CD4-positive, alpha-beta memory T cell (primary cell): ENCODE results near the gene EXOC4. TPM values are rescaled to one million over a fixed set of nuclear protein-coding genes. Genes with fewer than 3 reads are reported as not detected.

Experiments
- CTCF ChIA-PET: fragments of 350-600 bp; sonication (Branson Sonifier 250); formaldehyde crosslinking; loops from one replicate; lab custom pipeline; 2021; ENCODE audit warnings: inconsistent platforms; ENCODE audit not compliant: partially characterized antibody; lab: Charles Lee
- POLR2A ChIA-PET: fragments of 350-600 bp; sonication (Branson Sonifier 250); formaldehyde crosslinking; loops from one replicate; lab custom pipeline; 2021; ENCODE audit not compliant: partially characterized antibody; lab: Charles Lee
- DNase-seq, 5 donors: peaks; one replicate each; pipeline versions ENCODE4 v3.0.0 to v3.0.0-alpha.2; 2020 to 2022; ENCODE audit warnings: mixed read lengths in 1 of 5
- H3K27ac ChIP-seq: one replicate; pipeline ENCODE4 v1.7.0; 2013; ENCODE audit warnings: low read depth, low read length
- H3K27me3 ChIP-seq: 2 replicates; pipeline ENCODE4 v1.7.0; 2013; ENCODE audit warnings: mild to moderate bottlenecking, low read length, moderate library complexity; ENCODE audit not compliant: insufficient read depth
- H3K36me3 ChIP-seq: 2 replicates; pipeline ENCODE4 v1.7.0; 2013; ENCODE audit warnings: mild to moderate bottlenecking, low read length, moderate library complexity; ENCODE audit not compliant: insufficient read depth
- H3K4me1 ChIP-seq: 2 replicates; pipeline ENCODE4 v1.7.0; 2013; ENCODE audit warnings: mild to moderate bottlenecking, low read length, moderate library complexity; ENCODE audit not compliant: insufficient read depth
- H3K4me3 ChIP-seq, 2 donors: one replicate each; pipeline ENCODE4 v1.7.0; 2013; ENCODE audit warnings: low read length in 2 of 2, mild to moderate bottlenecking in 1 of 2
- H3K9me3 ChIP-seq, 2 donors: one replicate each; pipeline ENCODE4 v1.7.0; 2013; ENCODE audit warnings: low read length in 2 of 2, control low read depth in 1 of 2; ENCODE audit not compliant: control insufficient read depth in 1 of 2
- H3K27ac Mint-ChIP-seq, 7 donors: one replicate each; pipeline ENCODE4 v1.8.0; 2020 to 2021; ENCODE audit warnings: mixed read lengths in 7 of 7, mild to moderate bottlenecking in 6 of 7, inconsistent platforms in 3 of 7, moderate library complexity in 3 of 7
- H3K27me3 Mint-ChIP-seq, 2 donors: one replicate each; pipeline ENCODE4 v1.8.0; 2020 to 2021; ENCODE audit warnings: mixed read lengths in 2 of 2
- H3K36me3 Mint-ChIP-seq, 2 donors: one replicate each; pipeline ENCODE4 v1.8.0; 2020 to 2021; ENCODE audit warnings: mixed read lengths in 2 of 2, inconsistent platforms in 1 of 2, mild to moderate bottlenecking in 1 of 2
- H3K4me1 Mint-ChIP-seq, 4 donors: one replicate each; pipeline ENCODE4 v1.8.0; 2020 to 2021; ENCODE audit warnings: mixed read lengths in 4 of 4, mild to moderate bottlenecking in 1 of 4
- H3K4me3 Mint-ChIP-seq, 8 donors: one replicate each; pipeline ENCODE4 v1.8.0; 2020 to 2021; ENCODE audit warnings: mixed read lengths in 8 of 8, mild to moderate bottlenecking in 7 of 8, moderate library complexity in 6 of 8, inconsistent platforms in 3 of 8
- H3K9me3 Mint-ChIP-seq, 8 donors: one replicate each; pipeline ENCODE4 v1.8.0; 2020 to 2021; ENCODE audit warnings: mixed read lengths in 8 of 8, mild to moderate bottlenecking in 5 of 8, inconsistent platforms in 3 of 8, moderate library complexity in 1 of 8
- intact Hi-C: fragments of 100-400 bp; cut with micrococcal nuclease; formaldehyde crosslinking; loops from one replicate; pipeline ENCODE4 v1.15.1; 2023
- polyA plus RNA-seq, 2 donors: library from polyadenylated mRNA; unstranded; fragments of 300-500 nt; fragmentation: Illumina TruSeq; gene quantifications; one replicate each; pipeline ENCODE4 v1.2.3, GENCODE V29; 2021
- total RNA-seq, 2 experiments: library from RNA; stranded (reverse); gene quantifications; one replicate each; pipeline ENCODE4 v1.2.3, GENCODE V29; 2021

EXOC4 gene
- total and polyA plus RNA-seq, 4 experiments from 2014 or later: 33.8 to 81.2 (median 58.1) TPM

DNA sequence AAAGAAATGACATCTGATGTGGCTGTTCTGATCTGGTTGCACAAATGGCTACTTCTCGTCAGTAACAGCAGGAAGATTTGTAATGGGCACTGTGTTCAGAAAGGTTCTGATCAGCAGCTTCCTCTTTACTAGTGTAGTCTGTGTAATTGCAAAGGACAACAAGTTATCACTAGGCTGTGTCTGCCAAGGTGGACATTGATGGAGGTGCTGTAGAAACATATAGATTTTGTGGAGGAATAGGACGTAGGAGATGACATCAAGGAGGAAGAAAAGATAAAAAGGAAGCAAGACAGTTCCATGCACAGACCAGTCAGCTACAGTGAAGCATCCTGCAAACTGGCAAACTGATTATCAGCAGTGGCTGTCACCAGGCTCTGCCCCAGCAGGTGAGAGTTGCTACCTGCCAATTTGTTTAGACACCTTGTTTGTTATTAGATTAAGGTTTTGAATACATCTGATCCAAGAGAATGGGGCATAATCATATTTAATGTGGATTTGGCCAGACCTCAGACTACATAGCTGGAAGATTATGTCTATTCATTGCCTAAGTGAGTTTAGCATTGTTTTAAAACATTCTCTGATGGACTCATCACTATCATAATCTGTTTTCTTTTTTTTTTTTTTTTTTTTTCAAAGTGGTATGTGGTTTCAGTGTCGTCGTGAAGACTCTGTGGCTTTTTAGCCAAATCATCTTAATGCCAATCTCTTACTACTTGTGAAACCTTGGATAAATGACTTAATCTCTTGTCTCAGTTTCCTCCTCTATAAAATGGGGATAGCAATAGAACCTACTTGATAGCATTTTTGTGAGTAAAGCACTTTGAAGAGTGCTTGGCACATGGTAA lies 456.4 kb downstream of the EXOC4 start:
- Mint-ChIP-seq H3K4me1 (peaks cover 0 to 4% (median 0%) of the 10 kb centered on the region in 4 donors), H3K4me3 (no peak overlapping the region), H3K9me3 (no peaks in the 10 kb centered on the region), H3K27me3 (no peaks in the 10 kb centered on the region), H3K36me3 (peaks cover 3 to 42% of the 10 kb centered on the region in 2 donors), H3K27ac (no peak overlapping the region)
- Histone ChIP-seq H3K9me3 (no peaks in the 10 kb centered on the region), H3K27ac (no peak overlapping the region), H3K36me3 (no peaks in the 10 kb centered on the region), H3K27me3 (no peaks in the 10 kb centered on the region), H3K4me3 (no peak overlapping the region), H3K4me1 (no peaks in the 10 kb centered on the region)
- ChIA-PET CTCF (no interaction called here), POLR2A (no interaction called here)
- no peak for DNase-seq
- intact Hi-C loops: no loop called here

DNA sequence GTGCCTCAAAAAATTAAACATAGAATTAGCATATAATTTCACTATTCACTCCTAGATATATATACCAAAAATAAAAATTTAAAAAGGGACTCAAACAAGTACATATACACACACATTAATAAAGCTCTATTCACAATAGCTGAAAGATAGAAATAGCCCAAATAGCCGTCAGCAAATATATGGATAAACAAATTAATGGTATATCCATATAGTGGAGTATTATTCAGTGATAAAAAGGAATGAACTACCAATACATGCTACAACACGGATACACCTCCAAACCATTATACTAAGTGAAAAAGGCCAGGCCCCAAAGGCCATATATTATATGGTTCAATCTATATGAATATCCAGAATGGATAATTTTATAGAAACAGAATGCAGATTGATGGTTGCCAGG lies 459.7 kb downstream of the EXOC4 start:
- H3K4me1 ChIP-seq: no peaks in the 10 kb centered on the region
- no peak for DNase-seq
- H3K4me3 Mint-ChIP-seq: no peak overlapping the region
- H3K9me3 Mint-ChIP-seq: no peaks in the 10 kb centered on the region
- H3K36me3 ChIP-seq: no peaks in the 10 kb centered on the region
- H3K27me3 Mint-ChIP-seq: no peaks in the 10 kb centered on the region
- ChIA-PET POLR2A (no interaction called here), CTCF (no interaction called here)
- H3K27me3 ChIP-seq: no peaks in the 10 kb centered on the region
- peaks cover 9 to 42% of the 10 kb centered on the region in 2 donors for H3K36me3 Mint-ChIP-seq
- no peak overlapping the region for H3K27ac Mint-ChIP-seq
- H3K9me3 ChIP-seq: no peaks in the 10 kb centered on the region
- H3K4me1 Mint-ChIP-seq: peaks cover 0 to 4% (median 0%) of the 10 kb centered on the region in 4 donors
- no peak overlapping the region for H3K27ac ChIP-seq
- no peak overlapping the region for H3K4me3 ChIP-seq
- intact Hi-C loops: no loop called here

DNA sequence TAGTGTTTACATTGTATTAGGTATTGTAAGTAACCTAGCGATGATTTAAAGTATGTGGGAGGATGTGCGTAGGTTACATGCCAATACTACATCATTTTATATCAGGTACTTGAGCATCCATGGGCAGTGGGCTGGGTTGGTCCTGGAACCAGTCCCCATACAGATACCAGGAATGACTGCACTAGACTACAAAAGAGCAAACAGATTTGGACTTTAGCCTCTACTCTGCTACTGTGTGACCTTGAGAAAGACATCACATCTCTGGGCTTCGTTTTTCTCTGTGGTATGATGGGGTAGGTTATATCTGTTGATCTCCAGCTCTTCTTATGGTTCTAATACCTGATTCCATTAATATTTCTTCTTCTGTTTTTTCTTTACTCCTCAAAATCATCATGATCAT lies 461.8 kb downstream of the EXOC4 start:
- Histone ChIP-seq H3K9me3 (no peaks in the 10 kb centered on the region), H3K4me3 (no peak overlapping the region), H3K27me3 (no peaks in the 10 kb centered on the region), H3K4me1 (no peaks in the 10 kb centered on the region), H3K36me3 (no peaks in the 10 kb centered on the region), H3K27ac (no peak overlapping the region)
- no peak for DNase-seq
- no peaks in the 10 kb centered on the region for H3K9me3 Mint-ChIP-seq
- peaks cover 0 to 3% (median 0%) of the 10 kb centered on the region in 4 donors for H3K4me1 Mint-ChIP-seq
- ChIA-PET POLR2A (no interaction called here), CTCF (no interaction called here)
- H3K27me3 Mint-ChIP-seq: no peaks in the 10 kb centered on the region
- H3K27ac Mint-ChIP-seq: no peak overlapping the region
- intact Hi-C loops: no loop called here
- H3K36me3 Mint-ChIP-seq: peaks cover 13 to 36% of the 10 kb centered on the region in 2 donors
- no peak overlapping the region for H3K4me3 Mint-ChIP-seq

DNA sequence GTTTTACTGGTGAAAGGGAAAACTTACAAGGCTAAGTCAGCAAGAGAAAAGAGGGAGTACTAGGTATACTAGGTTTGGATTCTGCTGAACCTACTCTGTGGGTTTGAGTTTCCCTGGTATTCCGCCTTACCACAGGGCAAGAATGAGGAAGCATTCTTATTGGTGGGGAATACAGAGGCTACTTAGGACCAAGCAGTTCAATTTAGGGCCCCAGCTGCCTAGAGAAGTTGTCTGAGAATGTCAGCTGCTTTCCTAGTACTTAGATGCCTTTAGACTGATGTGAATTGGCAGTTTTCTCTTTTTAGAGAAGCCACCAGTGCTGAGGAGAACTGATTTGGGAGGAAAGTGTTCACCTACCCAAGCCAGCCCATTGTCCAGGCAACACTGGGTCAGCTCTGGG lies 465.3 kb downstream of the EXOC4 start:
- no peak overlapping the region for H3K4me3 Mint-ChIP-seq
- POLR2A ChIA-PET: no interaction called here
- intact Hi-C loops: no loop called here
- Histone ChIP-seq H3K36me3 (no peaks in the 10 kb centered on the region), H3K4me3 (no peak overlapping the region), H3K27ac (no peak overlapping the region), H3K4me1 (no peaks in the 10 kb centered on the region), H3K9me3 (no peaks in the 10 kb centered on the region), H3K27me3 (no peaks in the 10 kb centered on the region)
- H3K36me3 Mint-ChIP-seq: peaks cover 10 to 25% of the 10 kb centered on the region in 2 donors
- H3K9me3 Mint-ChIP-seq: no peaks in the 10 kb centered on the region
- CTCF ChIA-PET: no interaction called here
- peaks cover 0 to 3% (median 0%) of the 10 kb centered on the region in 4 donors for H3K4me1 Mint-ChIP-seq
- no peak overlapping the region for H3K27ac Mint-ChIP-seq
- no peaks in the 10 kb centered on the region for H3K27me3 Mint-ChIP-seq
- DNase-seq: no peak

DNA sequence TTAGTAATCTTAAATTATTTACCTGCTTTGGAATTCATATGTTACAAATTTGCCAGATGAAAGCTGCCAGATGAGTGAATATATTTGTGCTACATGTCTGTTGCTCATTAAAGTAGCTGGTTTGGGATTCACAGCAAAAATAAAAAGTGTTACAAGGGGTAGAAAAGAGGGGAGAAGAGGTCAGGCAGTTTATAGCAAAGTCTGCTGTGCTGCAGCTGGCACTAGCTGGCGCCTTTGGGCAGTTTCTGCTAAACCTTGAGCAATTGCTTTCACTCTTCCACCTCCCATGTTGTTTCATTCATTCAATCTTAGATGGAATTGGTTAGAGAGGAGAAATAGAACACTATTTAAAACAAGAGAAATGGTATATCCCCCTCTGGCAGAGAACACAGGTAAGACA lies 470.2 kb downstream of the EXOC4 start:
- Mint-ChIP-seq H3K27ac (no peak overlapping the region), H3K4me1 (peaks cover 0 to 3% (median 0%) of the 10 kb centered on the region in 4 donors), H3K27me3 (no peaks in the 10 kb centered on the region), H3K36me3 (peaks cover 7 to 24% of the 10 kb centered on the region in 2 donors), H3K4me3 (no peak overlapping the region), H3K9me3 (peaks cover 0 to 3% (median 0%) of the 10 kb centered on the region in 8 donors)
- POLR2A ChIA-PET: no interaction called here
- Histone ChIP-seq H3K9me3 (no peaks in the 10 kb centered on the region), H3K4me1 (no peaks in the 10 kb centered on the region), H3K27ac (no peak overlapping the region), H3K27me3 (no peaks in the 10 kb centered on the region), H3K4me3 (no peak overlapping the region), H3K36me3 (no peaks in the 10 kb centered on the region)
- DNase-seq: no peak
- CTCF ChIA-PET: no interaction called here
- intact Hi-C loops: no loop called here

DNA sequence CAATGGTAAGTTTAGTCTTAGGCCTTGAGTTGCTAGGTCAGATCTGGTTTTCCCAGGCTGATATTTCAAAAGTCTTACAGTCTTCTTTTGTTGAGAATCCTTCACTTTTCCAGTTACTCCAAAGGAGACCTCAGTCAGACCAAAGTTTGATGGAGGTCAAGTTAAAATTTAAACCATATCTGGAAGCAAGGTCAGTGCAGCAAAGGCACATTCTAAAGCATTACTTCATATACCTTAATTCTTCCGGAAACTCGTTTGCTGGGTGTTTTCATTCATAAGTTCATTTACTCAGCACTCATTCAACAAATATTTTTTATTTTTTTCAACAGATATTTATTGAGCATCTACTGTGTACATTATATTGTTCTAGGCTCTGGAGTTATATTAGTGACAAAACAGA lies 471.3 kb downstream of the EXOC4 start:
- Histone ChIP-seq H3K9me3 (no peaks in the 10 kb centered on the region), H3K27ac (no peak overlapping the region), H3K4me1 (no peaks in the 10 kb centered on the region), H3K4me3 (no peak overlapping the region), H3K36me3 (no peaks in the 10 kb centered on the region), H3K27me3 (no peaks in the 10 kb centered on the region)
- DNase-seq: no peak
- H3K36me3 Mint-ChIP-seq: peaks cover 7 to 33% of the 10 kb centered on the region in 2 donors
- intact Hi-C loops: no loop called here
- no peaks in the 10 kb centered on the region for H3K27me3 Mint-ChIP-seq
- H3K27ac Mint-ChIP-seq: no peak overlapping the region
- H3K4me1 Mint-ChIP-seq: peaks cover 0 to under 1% (median 0%) of the 10 kb centered on the region in 4 donors
- H3K4me3 Mint-ChIP-seq: no peak overlapping the region
- ChIA-PET CTCF (no interaction called here), POLR2A (no interaction called here)
- peaks cover 0 to 3% (median 0%) of the 10 kb centered on the region in 8 donors for H3K9me3 Mint-ChIP-seq

DNA sequence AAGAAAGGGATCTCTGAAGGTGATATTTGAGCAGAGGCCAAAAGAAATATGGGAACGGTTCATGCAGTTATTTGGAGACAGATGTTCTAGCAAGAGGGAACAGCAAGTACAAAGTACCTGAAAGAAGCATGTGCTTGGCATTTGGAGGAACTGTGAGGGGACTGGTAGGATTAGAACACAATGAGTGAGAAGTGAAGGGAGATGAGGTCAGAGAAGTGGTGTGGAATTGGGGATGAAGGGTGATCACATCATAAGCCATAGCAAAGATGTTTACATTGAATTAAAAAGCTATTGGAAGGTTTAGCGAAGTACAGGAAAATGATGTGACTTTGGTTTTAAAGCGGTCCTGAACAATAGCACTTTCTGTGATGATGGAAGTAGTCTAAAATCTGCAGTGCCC lies 471.8 kb downstream of the EXOC4 start:
- DNase-seq: no peak
- H3K9me3 Mint-ChIP-seq: peaks cover 0 to 3% (median 0%) of the 10 kb centered on the region in 8 donors
- peaks cover 6 to 32% of the 10 kb centered on the region in 2 donors for H3K36me3 Mint-ChIP-seq
- H3K4me1 ChIP-seq: no peaks in the 10 kb centered on the region
- ChIA-PET POLR2A (no interaction called here), CTCF (no interaction called here)
- H3K4me3 Mint-ChIP-seq: no peak overlapping the region
- no peaks in the 10 kb centered on the region for H3K4me1 Mint-ChIP-seq
- H3K27ac Mint-ChIP-seq: no peak overlapping the region
- no peaks in the 10 kb centered on the region for H3K27me3 Mint-ChIP-seq
- intact Hi-C loops: no loop called here
- no peak overlapping the region for H3K4me3 ChIP-seq
- H3K9me3 ChIP-seq: no peaks in the 10 kb centered on the region
- H3K27me3 ChIP-seq: no peaks in the 10 kb centered on the region
- H3K27ac ChIP-seq: no peak overlapping the region
- no peaks in the 10 kb centered on the region for H3K36me3 ChIP-seq
